ENCODE results near the gene ATP9A. TPM values are rescaled to one million over a fixed set of nuclear protein-coding genes. Genes with fewer than 3 reads are reported as not detected.

Gene ATP9A
- total RNA-seq, 1 experiment from 2014 or later, result 16.8 TPM

DNA sequence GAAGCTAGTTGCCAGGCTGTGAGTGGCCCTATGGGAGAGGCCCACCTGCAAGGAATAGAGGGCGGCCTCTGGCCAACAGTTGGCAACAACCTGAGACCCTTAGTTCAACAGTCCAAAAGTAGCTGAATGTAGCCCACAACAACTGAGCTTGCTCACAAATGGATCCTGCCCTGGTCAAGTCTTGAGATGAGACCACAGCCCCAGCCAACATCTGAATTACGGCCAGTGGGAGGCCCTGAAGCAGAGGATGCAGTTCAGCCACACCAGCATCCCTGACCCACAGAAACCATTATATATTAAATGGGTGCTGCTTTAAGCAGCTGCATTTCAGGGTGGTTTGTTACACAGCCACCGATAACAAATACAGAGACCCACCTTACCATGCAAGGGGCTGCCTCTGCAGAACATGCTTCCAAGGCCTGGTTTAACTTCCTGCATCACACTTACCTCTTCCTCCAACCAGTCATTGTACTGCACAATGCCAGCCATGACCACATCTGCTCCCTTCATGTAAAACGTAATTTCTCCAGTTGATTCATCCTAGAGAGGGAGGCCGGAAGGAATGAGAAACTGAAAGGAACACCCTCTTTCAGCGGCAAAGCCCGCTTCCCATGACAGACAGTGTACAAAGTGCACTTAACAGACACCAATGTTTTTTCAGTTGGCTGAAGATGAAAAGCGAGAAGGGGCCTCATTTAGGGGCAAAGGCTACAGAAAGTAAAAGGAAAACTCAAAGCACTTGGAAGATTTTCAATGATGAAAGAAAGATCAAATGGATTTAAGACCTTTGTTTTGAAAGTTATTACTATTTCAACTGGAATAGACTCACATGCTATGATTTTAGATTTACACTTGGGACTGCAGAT lies 139.4 kb downstream of the ATP9A start (continued):
- TF ChIP-seq CEBPB (IDR thresholded peaks at IDR 0.05; ENCODE audit: low read depth) (no peak), EZH2 (IDR thresholded peaks at IDR 0.05) (no peak), SRF (IDR thresholded peaks at IDR 0.05; ENCODE audit: low read depth) (no peak), EZH2phosphoT487 (IDR thresholded peaks at IDR 0.05; ENCODE audit: borderline replicate concordance) (no peak), JUND (IDR thresholded peaks at IDR 0.05) (no peak), RAD21 (IDR thresholded peaks at IDR 0.05; ENCODE audit: low read depth) (no peak), ELF1 (IDR thresholded peaks at IDR 0.05; ENCODE audit: borderline replicate concordance, low read depth) (no peak), TCF7L2 (IDR thresholded peaks at IDR 0.05; ENCODE audit: borderline replicate concordance, extremely low read depth, insufficient read depth, insufficient read length) (no peak), ZFX (IDR thresholded peaks at IDR 0.05) (no peak)
- TF ChIP-seq, protein P1, sequence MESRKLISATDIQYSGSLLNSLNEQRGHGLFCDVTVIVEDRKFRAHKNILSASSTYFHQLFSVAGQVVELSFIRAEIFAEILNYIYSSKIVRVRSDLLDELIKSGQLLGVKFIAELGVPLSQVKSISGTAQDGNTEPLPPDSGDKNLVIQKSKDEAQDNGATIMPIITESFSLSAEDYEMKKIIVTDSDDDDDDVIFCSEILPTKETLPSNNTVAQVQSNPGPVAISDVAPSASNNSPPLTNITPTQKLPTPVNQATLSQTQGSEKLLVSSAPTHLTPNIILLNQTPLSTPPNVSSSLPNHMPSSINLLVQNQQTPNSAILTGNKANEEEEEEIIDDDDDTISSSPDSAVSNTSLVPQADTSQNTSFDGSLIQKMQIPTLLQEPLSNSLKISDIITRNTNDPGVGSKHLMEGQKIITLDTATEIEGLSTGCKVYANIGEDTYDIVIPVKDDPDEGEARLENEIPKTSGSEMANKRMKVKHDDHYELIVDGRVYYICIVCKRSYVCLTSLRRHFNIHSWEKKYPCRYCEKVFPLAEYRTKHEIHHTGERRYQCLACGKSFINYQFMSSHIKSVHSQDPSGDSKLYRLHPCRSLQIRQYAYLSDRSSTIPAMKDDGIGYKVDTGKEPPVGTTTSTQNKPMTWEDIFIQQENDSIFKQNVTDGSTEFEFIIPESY (IDR thresholded peaks at IDR 0.05; ENCODE audit: extremely low read depth, insufficient replicate concordance, low read length), result no peak
- TF ChIP-seq, protein P2, sequence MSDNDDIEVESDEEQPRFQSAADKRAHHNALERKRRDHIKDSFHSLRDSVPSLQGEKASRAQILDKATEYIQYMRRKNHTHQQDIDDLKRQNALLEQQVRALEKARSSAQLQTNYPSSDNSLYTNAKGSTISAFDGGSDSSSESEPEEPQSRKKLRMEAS (IDR thresholded peaks at IDR 0.05), result no peak

DNA sequence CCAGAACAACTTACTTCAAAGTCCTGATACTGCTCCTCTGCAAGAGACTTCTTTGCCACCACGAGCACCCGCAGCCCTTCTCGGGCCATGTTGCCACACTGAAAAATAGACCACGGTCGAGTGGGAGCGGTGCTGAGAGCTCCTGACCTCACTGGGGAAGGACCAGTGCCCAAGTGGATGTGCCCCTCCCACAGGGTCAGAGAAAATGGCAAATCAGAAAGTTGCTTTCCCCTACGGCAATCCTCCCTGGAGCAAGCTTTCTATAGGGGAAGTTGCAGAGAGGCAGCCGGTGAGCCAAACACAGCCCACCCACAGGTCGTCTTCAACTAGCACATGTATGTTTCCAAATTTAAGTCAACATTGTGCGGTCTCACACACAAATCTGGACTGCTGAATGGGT lies 140.6 kb downstream of the ATP9A start:
- RAD21 ChIA-PET (ENCODE audit: low non-redundant PET in 1 of 2, low total read pairs in 2 of 2, uncharacterized antibody in 2 of 2, unreplicated experiment in 2 of 2), result no interaction called here
- Histone ChIP-seq H4K20me1 (ENCODE audit: insufficient read depth) (no peaks in the 10 kb centered on the region), H3K79me2 (ENCODE audit: insufficient read depth, low read length) (no peaks in the 10 kb centered on the region), H3K36me3 (ENCODE audit: control insufficient read depth in 1 of 2, insufficient read depth in 2 of 2, low read length in 2 of 2) (no peaks in the 10 kb centered on the region), H3K4me3 (replicated peaks in 1 of 2; ENCODE audit: low read depth in 1 of 2, low read length in 2 of 2) (no peak overlapping the region), H3K4me1 (ENCODE audit: control insufficient read depth in 1 of 2, insufficient read depth in 2 of 2, low read length in 2 of 2) (peaks cover 38 to 47% of the 10 kb centered on the region in 2 experiments), H3K4me2 (ENCODE audit: low read length) (no peak overlapping the region), H3K27ac (ENCODE audit: low read depth, low read length) (no peak overlapping the region), H3K9me3 (ENCODE audit: control insufficient read depth in 1 of 2, insufficient read depth in 1 of 2, low read depth in 1 of 2, low read length in 2 of 2) (no peaks in the 10 kb centered on the region), H3K9ac (ENCODE audit: low read length) (no peak overlapping the region), H2AFZ (ENCODE audit: low read depth, low read length, poor library complexity, severe bottlenecking) (no peak overlapping the region), H3K9me2 (ENCODE audit: insufficient read depth) (no peaks in the 10 kb centered on the region), H3K27me3 (ENCODE audit: insufficient read depth, low read length) (no peaks in the 10 kb centered on the region)
- CTCF ChIA-PET, result interaction anchor here (2.1 kb wide), 1 partner anchor 640 kb away, joined by 7 read pairs; no protein-coding TSS in a partner anchor
- POLR2A ChIA-PET, result no interaction called here
- intact Hi-C loops (cut with micrococcal nuclease), result no loop called here
- BruUV-seq (replicated peaks), result no TSS peak
- no peak for ATAC-seq
- DNase-seq (ENCODE audit: low read depth, low spot score), result no peak
- TF ChIP-seq, protein P3, sequence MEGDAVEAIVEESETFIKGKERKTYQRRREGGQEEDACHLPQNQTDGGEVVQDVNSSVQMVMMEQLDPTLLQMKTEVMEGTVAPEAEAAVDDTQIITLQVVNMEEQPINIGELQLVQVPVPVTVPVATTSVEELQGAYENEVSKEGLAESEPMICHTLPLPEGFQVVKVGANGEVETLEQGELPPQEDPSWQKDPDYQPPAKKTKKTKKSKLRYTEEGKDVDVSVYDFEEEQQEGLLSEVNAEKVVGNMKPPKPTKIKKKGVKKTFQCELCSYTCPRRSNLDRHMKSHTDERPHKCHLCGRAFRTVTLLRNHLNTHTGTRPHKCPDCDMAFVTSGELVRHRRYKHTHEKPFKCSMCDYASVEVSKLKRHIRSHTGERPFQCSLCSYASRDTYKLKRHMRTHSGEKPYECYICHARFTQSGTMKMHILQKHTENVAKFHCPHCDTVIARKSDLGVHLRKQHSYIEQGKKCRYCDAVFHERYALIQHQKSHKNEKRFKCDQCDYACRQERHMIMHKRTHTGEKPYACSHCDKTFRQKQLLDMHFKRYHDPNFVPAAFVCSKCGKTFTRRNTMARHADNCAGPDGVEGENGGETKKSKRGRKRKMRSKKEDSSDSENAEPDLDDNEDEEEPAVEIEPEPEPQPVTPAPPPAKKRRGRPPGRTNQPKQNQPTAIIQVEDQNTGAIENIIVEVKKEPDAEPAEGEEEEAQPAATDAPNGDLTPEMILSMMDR (IDR thresholded peaks at IDR 0.05 in 2 of 3, conservative IDR thresholded peaks at IDR 0.05 in 1 of 3; ENCODE audit: borderline replicate concordance in 1 of 3, insufficient read depth in 1 of 3, low read depth in 2 of 3, low read length in 2 of 3), result no peak
- TF ChIP-seq POLR2A (IDR thresholded peaks at IDR 0.05; ENCODE audit: borderline replicate concordance, extremely low read depth, insufficient read depth, insufficient read length), result no peak
- no peak for TF ChIP-seq JUND (IDR thresholded peaks at IDR 0.05)
- no peak for TF ChIP-seq FOSL1 (IDR thresholded peaks at IDR 0.05; ENCODE audit: low read depth)
- no peak for TF ChIP-seq SIN3A (IDR thresholded peaks at IDR 0.05; ENCODE audit: low read depth)
- TF ChIP-seq, protein P4, sequence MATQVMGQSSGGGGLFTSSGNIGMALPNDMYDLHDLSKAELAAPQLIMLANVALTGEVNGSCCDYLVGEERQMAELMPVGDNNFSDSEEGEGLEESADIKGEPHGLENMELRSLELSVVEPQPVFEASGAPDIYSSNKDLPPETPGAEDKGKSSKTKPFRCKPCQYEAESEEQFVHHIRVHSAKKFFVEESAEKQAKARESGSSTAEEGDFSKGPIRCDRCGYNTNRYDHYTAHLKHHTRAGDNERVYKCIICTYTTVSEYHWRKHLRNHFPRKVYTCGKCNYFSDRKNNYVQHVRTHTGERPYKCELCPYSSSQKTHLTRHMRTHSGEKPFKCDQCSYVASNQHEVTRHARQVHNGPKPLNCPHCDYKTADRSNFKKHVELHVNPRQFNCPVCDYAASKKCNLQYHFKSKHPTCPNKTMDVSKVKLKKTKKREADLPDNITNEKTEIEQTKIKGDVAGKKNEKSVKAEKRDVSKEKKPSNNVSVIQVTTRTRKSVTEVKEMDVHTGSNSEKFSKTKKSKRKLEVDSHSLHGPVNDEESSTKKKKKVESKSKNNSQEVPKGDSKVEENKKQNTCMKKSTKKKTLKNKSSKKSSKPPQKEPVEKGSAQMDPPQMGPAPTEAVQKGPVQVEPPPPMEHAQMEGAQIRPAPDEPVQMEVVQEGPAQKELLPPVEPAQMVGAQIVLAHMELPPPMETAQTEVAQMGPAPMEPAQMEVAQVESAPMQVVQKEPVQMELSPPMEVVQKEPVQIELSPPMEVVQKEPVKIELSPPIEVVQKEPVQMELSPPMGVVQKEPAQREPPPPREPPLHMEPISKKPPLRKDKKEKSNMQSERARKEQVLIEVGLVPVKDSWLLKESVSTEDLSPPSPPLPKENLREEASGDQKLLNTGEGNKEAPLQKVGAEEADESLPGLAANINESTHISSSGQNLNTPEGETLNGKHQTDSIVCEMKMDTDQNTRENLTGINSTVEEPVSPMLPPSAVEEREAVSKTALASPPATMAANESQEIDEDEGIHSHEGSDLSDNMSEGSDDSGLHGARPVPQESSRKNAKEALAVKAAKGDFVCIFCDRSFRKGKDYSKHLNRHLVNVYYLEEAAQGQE (IDR thresholded peaks at IDR 0.05; ENCODE audit: low read depth), result no peak
- TF ChIP-seq ZNF274 (IDR thresholded peaks at IDR 0.05; ENCODE audit: low read depth, low read length), result no peak
- TF ChIP-seq CBX3 (IDR thresholded peaks at IDR 0.05; ENCODE audit: low read depth), result no peak
- no peak for TF ChIP-seq EGR1 (IDR thresholded peaks at IDR 0.05; ENCODE audit: low read depth)

All from HCT116 (cell line).